ENCODE data around the gene ISCA2. TPM values are rescaled to one million over a fixed set of nuclear protein-coding genes. Genes with fewer than 3 reads are reported as not detected.

ISCA2 gene
- total RNA-seq, 4 donors from 2014 or later: 24.6 to 54.9 (median 44.2) TPM

DNA sequence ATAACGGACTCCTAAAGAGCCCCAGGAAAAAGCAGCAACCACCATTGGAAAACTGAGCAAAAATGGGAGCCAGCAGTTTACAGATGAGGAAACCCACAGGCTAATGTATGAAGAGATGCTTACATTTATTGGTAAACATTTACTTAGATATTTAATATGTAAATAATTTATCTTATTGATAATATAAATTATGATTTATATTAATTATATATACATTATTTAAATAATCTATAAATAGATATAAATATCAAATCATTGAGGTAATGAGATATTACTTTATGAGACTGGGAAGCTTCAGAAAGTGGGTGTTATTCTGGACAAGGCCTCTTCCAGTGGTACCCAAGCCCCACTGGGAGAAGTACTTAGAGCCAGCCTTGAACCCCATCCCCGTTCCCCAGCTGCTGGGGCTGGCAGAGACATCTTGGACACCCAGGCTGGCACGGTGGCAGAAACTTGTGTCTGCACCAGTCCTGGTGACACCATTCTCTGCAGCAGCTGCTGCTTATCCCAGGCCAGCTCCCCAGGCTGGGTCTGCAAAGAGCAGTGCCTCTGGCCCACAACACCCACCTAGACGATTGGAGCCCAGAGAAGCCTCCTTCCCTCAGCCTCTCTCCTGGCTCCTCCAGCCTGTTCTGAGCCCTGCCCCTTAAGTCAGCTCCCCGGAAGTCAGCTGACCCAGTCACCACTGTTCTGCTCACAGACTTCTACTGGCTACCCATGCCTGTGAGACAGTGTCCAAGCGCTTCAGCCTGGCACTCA lies 25.9 kb downstream of the ISCA2 start:
- Histone ChIP-seq H3K4me3 (replicated peaks in 1 of 3) (no peak overlapping the region), H3K4me1 (peaks cover 20 to 24% of the 10 kb centered on the region in 2 donors), H3K27ac (peak overlapping the region in 1 of 3 donors; percentile 28), H3K9me3 (no peaks in the 10 kb centered on the region), H3K36me3 (peaks cover 3 to 4% of the 10 kb centered on the region in 2 donors), H3K27me3 (no peaks in the 10 kb centered on the region)
- no peak for TF ChIP-seq POLR2A (IDR thresholded peaks at IDR 0.05)
- TF ChIP-seq, protein P1, sequence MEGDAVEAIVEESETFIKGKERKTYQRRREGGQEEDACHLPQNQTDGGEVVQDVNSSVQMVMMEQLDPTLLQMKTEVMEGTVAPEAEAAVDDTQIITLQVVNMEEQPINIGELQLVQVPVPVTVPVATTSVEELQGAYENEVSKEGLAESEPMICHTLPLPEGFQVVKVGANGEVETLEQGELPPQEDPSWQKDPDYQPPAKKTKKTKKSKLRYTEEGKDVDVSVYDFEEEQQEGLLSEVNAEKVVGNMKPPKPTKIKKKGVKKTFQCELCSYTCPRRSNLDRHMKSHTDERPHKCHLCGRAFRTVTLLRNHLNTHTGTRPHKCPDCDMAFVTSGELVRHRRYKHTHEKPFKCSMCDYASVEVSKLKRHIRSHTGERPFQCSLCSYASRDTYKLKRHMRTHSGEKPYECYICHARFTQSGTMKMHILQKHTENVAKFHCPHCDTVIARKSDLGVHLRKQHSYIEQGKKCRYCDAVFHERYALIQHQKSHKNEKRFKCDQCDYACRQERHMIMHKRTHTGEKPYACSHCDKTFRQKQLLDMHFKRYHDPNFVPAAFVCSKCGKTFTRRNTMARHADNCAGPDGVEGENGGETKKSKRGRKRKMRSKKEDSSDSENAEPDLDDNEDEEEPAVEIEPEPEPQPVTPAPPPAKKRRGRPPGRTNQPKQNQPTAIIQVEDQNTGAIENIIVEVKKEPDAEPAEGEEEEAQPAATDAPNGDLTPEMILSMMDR (IDR thresholded peaks at IDR 0.05): no peak
- intact Hi-C loops (cut with DNase I): no loop called here
- DNase-seq: no peak
- 86 to 88% methylated on average over 6 of the region's 6 CpGs for WGBS, 2 donors

DNA sequence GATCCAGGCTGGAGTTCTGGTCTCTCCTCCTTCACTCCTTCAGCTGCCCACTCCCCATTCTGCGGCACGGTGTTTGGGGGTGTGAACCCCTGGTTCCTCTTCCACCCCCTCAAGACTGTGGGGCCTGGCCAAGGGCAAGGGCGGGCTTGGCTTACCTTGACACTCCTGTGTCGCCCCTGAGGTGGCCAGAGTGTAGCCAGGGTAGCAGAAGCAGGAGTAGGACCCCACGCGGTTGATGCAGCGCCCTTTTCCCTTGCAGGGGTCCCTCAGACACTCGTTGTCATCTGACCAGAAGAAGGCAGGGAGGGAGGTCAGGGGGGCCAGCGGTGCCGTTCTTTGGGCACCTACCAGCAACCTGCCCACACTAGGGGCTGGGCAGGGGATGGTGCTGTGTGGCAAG lies 28.2 kb downstream of the ISCA2 start:
- DNase-seq: no peak
- 90 to 95% methylated on average over 10 of the region's 10 CpGs for WGBS, 2 donors
- TF ChIP-seq, protein P1 (IDR thresholded peaks at IDR 0.05): no peak
- no peak for TF ChIP-seq POLR2A (IDR thresholded peaks at IDR 0.05)
- peaks cover 32 to 37% of the 10 kb centered on the region in 2 donors for H3K4me1 ChIP-seq
- peak overlapping the region in 1 of 3 donors; percentile 91 for H3K27ac ChIP-seq
- H3K9me3 ChIP-seq: no peaks in the 10 kb centered on the region
- H3K36me3 ChIP-seq: peaks cover 3 to 4% of the 10 kb centered on the region in 2 donors
- H3K27me3 ChIP-seq: no peaks in the 10 kb centered on the region
- H3K4me3 ChIP-seq (replicated peaks in 1 of 3): no peak overlapping the region
- intact Hi-C loops (cut with DNase I): no loop called here

DNA sequence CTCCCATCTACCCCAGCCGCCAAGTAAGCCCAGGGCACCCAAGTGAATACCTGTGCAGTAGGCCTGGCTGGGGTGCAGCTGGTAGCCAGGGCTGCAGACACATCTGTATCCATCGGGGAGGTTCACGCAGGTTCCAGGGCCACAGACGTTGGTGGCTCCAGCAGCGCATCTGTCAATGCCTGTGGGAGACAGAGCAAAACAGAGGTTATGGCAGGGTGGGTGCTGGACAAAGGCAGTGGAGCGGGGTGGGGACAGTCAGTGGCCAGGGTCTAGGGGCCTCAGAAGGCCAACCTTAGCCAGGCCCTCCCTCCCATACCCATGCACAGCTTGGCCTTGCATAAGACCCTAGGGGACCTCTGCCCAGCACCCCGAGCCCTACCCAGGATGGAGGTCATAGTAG lies 29.2 kb downstream of the ISCA2 start:
- Histone ChIP-seq H3K27me3 (no peaks in the 10 kb centered on the region), H3K4me3 (replicated peaks in 1 of 3) (no peak overlapping the region), H3K4me1 (peaks cover 35 to 38% of the 10 kb centered on the region in 2 donors), H3K9me3 (no peaks in the 10 kb centered on the region), H3K36me3 (peaks cover 3 to 4% of the 10 kb centered on the region in 2 donors), H3K27ac (peak overlapping the region in 2 of 3 donors; percentile 12 to 91)
- 95 to 100% methylated on average over 1 to 7 of the region's 7 CpGs for WGBS, 2 donors
- intact Hi-C loops (cut with DNase I): no loop called here
- DNase-seq: no peak
- TF ChIP-seq, protein P1 (IDR thresholded peaks at IDR 0.05): no peak
- no peak for TF ChIP-seq POLR2A (IDR thresholded peaks at IDR 0.05)

DNA sequence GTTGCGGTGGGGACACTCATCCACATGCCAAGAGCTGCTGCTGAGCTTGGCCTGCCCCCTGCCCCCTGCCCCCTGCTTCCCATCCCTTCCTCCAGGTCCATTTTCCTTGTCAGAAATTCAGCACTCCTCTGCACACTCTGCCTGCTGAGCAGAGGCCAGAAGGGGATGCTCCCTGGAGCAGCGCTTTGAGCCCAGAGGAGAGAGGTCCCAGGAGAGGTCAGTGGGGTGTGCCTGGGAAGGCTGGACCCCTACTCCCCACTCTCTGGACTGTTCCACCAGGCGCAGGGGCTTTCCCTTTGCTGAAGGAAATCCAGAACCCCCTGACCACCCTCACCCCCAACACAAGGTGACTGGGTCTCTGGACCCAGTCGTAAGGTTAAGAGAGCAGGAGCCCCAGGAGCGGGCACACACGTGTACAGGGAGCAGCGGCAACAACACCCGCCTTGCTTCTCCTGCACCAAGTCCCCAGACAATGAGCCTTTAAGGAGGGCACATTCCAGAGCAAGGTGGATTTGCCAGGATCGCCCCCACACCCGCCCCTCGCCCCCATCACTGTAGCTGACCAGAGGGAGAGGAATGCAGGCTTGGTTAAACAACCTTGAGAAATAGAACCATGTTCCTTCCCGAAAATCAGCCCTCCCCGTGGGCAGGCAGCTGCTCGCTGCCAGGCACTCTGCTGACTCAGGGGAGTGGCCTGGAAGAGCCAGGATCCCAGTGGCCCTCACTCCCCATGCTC lies 30.7 kb downstream of the ISCA2 start:
- WGBS, 2 donors: 39 to 61% methylated on average over 11 of the region's 14 CpGs
- Histone ChIP-seq H3K4me3 (replicated peaks in 1 of 3) (no peak overlapping the region), H3K4me1 (peaks cover 35 to 41% of the 10 kb centered on the region in 2 donors), H3K27ac (peak overlapping the region; percentile 88 to 92 (median 91)), H3K9me3 (no peaks in the 10 kb centered on the region), H3K36me3 (no peaks in the 10 kb centered on the region), H3K27me3 (no peaks in the 10 kb centered on the region)
- intact Hi-C loops (cut with DNase I): no loop called here
- TF ChIP-seq POLR2A (IDR thresholded peaks at IDR 0.05): no peak
- TF ChIP-seq, protein P1 (IDR thresholded peaks at IDR 0.05): no peak
- peak; percentile 88 to 92 for DNase-seq

DNA sequence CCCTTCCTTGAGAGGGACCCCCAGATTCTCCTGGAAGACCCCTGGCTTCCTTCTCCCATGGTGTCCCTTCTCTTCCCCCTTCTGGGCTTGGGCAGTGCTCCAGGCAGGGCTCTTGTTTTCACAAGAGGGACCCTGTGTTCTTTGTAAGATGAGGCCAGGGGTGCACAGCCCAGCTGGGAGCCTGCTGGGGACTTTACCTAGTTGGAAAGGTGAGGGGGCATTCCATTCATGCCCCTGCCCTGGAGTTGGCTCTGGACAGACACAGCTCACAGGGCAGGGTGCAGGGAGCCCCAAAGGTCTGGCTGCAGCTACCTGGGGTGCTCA lies 31.2 kb downstream of the ISCA2 start:
- Histone ChIP-seq H3K4me3 (replicated peaks in 1 of 3) (no peak overlapping the region), H3K36me3 (no peaks in the 10 kb centered on the region), H3K9me3 (no peaks in the 10 kb centered on the region), H3K27me3 (no peaks in the 10 kb centered on the region), H3K4me1 (peaks cover 35 to 41% of the 10 kb centered on the region in 2 donors), H3K27ac (peak overlapping the region; percentile 88 to 92 (median 91))
- intact Hi-C loops (cut with DNase I): no loop called here
- DNase-seq: peak; percentile 75 to 87
- TF ChIP-seq POLR2A (IDR thresholded peaks at IDR 0.05): no peak
- TF ChIP-seq, protein P1 (IDR thresholded peaks at IDR 0.05): no peak

All from thyroid gland (tissue), 4 donors.